ENCODE results near the gene DNAH17.

The DNAH17 gene

DNA sequence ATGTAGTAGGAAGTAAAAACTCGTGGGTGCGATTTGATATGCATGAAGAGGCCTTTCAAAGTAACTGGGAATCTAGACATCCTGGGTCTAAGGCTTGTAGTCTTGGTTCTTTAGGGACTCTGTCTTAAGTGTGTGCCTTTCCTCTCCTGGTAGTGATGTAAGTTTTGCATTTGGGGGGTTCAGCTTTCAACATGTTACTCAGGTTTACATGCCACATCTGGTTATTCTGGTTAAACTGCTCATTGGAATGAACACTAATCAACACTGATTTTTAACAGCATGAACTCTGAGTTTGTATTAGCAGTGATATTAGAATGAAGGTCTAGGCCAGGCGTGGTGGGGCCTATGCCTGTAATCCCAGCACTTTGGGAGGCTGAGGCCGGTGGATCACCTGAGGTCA is 183.6 kb downstream of the DNAH17 start:
- TF ChIP-seq, protein P1, sequence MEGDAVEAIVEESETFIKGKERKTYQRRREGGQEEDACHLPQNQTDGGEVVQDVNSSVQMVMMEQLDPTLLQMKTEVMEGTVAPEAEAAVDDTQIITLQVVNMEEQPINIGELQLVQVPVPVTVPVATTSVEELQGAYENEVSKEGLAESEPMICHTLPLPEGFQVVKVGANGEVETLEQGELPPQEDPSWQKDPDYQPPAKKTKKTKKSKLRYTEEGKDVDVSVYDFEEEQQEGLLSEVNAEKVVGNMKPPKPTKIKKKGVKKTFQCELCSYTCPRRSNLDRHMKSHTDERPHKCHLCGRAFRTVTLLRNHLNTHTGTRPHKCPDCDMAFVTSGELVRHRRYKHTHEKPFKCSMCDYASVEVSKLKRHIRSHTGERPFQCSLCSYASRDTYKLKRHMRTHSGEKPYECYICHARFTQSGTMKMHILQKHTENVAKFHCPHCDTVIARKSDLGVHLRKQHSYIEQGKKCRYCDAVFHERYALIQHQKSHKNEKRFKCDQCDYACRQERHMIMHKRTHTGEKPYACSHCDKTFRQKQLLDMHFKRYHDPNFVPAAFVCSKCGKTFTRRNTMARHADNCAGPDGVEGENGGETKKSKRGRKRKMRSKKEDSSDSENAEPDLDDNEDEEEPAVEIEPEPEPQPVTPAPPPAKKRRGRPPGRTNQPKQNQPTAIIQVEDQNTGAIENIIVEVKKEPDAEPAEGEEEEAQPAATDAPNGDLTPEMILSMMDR (IDR thresholded peaks at IDR 0.05; ENCODE audit: low read length, missing control alignments): no peak
- no peak for DNase-seq (ENCODE audit: low read depth)

DNA sequence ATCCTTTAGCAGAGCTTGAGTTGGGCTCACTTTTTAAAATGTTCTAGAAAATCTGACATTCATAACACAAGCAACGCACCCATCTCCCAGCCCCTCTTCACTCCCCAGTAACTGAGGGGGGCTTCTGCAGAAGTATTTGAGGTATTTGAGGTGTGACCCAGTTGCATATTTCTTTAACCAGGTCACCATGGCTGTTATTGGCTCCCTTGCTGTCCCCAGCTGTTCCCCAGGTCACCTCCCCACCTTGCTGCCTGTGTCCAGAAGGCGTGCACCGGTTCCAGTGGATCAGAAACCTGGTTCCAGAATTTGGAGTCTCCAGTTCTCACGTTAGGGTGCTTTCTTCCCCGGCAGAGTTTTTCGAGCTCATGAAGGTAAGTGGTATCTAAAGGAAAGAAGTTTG is 184.9 kb downstream of the DNAH17 start:
- H3K4me3 ChIP-seq (replicated peaks; ENCODE audit: low read depth, low read length): no peak overlapping the region
- TF ChIP-seq, protein P1 (IDR thresholded peaks at IDR 0.05; ENCODE audit: low read length, missing control alignments): no peak
- DNase-seq (ENCODE audit: low read depth): no peak

More for the DNA sequence above, 183.6 kb downstream of the DNAH17 start:
- no peak overlapping the region for H3K4me3 ChIP-seq (replicated peaks; ENCODE audit: low read depth, low read length)

DNA sequence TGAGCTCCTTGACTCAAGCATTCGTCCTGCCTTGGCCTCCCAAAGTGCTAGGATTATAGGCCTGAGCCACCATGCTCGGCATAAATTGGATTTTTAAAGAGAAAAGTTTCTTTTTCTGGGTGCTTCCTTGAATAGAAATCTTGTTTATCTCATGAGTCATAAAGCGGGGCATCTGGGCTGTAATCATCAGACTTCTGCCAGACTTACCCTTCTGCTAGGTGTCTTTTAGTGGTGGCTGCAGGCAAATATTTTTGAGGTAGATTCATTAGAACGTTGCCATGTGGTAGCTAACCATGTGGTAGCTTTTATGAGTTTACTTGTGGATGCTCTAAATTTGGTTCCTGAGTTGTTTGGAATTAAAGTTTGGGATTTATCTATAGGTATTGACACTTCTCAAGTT is 185.4 kb downstream of the DNAH17 start:
- peak; percentile 42 for DNase-seq (ENCODE audit: low read depth)
- TF ChIP-seq, protein P1 (IDR thresholded peaks at IDR 0.05; ENCODE audit: low read length, missing control alignments): no peak
- no peak overlapping the region for H3K4me3 ChIP-seq (replicated peaks; ENCODE audit: low read depth, low read length)

DNA sequence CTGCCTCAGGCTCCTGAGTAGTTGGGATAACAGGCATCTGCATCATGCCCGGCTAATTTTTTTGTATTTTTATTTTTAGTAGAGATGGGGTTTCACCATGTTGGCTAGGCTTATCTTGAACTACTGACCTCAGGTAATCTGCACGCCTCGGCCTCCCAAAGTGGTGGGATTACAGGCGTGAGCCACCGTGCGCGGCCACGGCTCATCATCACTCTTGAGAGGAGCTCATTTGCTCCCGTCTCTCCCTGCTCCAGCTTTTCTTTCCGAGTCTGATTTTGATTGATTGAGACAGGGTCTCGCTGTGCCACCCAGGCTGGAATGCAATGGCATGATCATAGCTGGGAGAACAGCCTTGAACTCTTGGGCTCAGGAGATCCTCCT is 186.2 kb downstream of the DNAH17 start:
- TF ChIP-seq, protein P1 (IDR thresholded peaks at IDR 0.05; ENCODE audit: low read length, missing control alignments): no peak
- DNase-seq (ENCODE audit: low read depth): no peak
- H3K4me3 ChIP-seq (replicated peaks; ENCODE audit: low read depth, low read length): no peak overlapping the region

DNA sequence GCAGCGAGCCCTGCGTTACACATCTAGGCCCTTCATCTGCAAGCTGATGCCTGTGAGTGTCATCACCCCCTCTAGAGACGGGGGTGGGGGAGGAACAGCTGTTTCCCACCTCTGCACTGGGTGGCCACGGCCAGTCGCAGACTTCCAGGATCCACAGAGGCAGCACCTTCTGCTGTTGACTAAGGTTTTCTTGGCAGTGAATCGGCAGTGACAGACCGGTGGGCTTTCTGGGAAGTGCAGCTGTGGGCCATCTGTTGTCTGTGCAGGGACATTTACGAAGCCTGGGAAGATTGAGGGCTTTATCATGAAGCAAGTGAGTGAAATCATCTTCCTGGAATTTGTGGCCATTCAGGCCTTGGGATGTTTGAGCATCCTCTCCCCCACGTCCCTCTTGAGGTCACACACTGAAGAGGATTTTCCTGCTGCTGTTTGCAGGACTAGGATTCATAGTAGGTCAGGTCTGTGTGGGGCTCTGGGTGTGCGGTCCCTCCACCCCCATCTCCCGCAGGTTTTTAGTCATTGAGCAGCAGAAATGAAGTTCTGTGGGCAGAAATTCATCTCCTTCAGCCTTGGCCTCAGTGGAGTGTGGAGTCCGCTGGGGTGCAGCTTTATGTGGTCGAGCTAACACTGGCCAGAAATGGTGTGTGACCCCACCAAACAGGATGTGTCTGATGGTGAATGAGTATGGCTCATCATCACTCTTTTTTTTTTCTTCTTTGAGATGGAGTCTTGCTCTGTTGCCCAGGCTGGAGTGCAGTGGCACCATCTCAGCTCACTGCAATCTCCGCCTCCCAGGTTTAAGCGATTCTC is 186.8 kb downstream of the DNAH17 start:
- TF ChIP-seq, protein P1 (IDR thresholded peaks at IDR 0.05; ENCODE audit: low read length, missing control alignments): no peak
- no peak overlapping the region for H3K4me3 ChIP-seq (replicated peaks; ENCODE audit: low read depth, low read length)
- peak; percentile 96 for DNase-seq (ENCODE audit: low read depth)

DNA sequence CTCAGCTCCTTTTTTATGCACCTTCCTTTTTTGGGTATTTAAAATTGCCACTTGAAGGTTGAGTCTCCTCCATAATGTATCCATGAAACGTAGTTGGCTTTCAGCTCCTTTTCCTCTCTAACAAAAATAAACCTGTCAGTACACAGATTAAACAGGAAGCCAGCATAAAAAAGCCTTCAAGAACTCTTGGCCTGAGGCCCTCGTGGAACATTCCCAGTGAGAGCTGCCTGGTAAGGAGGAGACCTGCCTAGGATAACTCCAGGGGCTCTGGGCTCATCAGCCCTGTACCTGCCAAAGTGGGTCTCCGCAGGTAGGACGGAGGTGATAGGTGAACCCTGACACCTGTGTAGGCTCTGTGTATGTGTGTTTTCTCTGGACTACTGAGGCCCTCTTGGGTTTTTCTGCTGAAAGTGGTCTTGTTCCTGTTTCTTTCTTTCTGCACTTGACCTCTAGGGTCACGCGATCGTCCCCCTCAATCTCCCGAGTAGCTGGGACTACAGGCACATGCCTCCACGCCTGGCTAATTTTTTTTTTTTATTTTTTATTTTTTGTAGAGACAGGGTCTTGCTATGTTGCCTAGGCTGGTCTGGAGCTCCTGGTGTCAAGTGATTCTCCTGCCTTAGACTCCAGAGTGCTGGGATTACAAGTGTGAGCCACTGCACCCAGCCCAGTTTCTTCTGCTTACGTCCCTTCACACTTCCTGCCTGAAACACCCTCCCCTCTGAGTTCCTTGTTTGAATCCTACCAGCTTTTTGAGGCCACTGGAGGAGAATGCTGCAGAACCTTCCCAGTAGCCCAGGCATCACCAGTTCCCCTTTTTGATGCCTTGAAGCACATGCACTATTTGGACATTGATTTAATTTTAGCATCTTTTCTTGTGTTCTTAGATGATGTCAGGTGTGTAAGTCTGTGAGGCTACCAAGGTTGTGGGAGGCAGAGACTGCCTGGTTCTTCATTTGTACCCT is 188.9 kb downstream of the DNAH17 start:
- H3K4me3 ChIP-seq (replicated peaks; ENCODE audit: low read depth, low read length): no peak overlapping the region
- TF ChIP-seq, protein P1 (IDR thresholded peaks at IDR 0.05; ENCODE audit: low read length, missing control alignments): no peak
- DNase-seq (ENCODE audit: low read depth): peak; percentile 63
